HCT116 (cell line): ENCODE results near the gene MAVS.

Experiments
- CTCF ChIP-seq, 3 experiments: fragments of 200-600 bp in 1 of 3; sonication (generic) in 1 of 3; IDR thresholded peaks in 2 of 3; conservative IDR thresholded peaks in 1 of 3; 2 replicates each; pipeline ENCODE4 v1.5.1; 2012 to 2017; ENCODE audit warnings: low read depth in 2 of 3, low read length in 2 of 3, antibody characterized with exemption in 1 of 3, borderline replicate concordance in 1 of 3, control low read depth in 1 of 3, mild to moderate bottlenecking in 1 of 3, mixed read lengths in 1 of 3, mixed run types in 1 of 3, moderate library complexity in 1 of 3; ENCODE audit not compliant: insufficient read depth in 1 of 3
- EZH2 ChIP-seq: fragments of 200-600 bp; sonication (generic); IDR thresholded peaks from 2 replicates; pipeline ENCODE4 v1.6.1; 2017; ENCODE audit warnings: antibody characterized with exemption, mixed run types
- EZH2phosphoT487 ChIP-seq: fragments of 200-600 bp; IDR thresholded peaks from 2 replicates; pipeline ENCODE4 v1.6.1; 2018; ENCODE audit warnings: antibody characterized with exemption, borderline replicate concordance
- JUND ChIP-seq: IDR thresholded peaks from 2 replicates; pipeline ENCODE4 v1.6.1; 2012
- MAX ChIP-seq: IDR thresholded peaks from 2 replicates; pipeline ENCODE4 v1.6.1; 2012
- POLR2A ChIP-seq: IDR thresholded peaks from 2 replicates; pipeline ENCODE4 v1.7.0; 2011; ENCODE audit warnings: borderline replicate concordance; ENCODE audit not compliant: insufficient read depth, insufficient read length; ENCODE audit errors: extremely low read depth
- POLR2AphosphoS5 ChIP-seq: IDR thresholded peaks from 2 replicates; pipeline ENCODE4 v1.6.1; 2011; ENCODE audit warnings: mild to moderate bottlenecking, low read depth, low read length, moderate library complexity
- RAD21 ChIP-seq: IDR thresholded peaks from 2 replicates; pipeline ENCODE4 v1.6.1; 2012; ENCODE audit warnings: low read depth, mild to moderate bottlenecking
- SRF ChIP-seq: IDR thresholded peaks from 2 replicates; pipeline ENCODE4 v1.6.1; 2012; ENCODE audit warnings: low read depth
- ZFX ChIP-seq: fragments of 450-650 bp; IDR thresholded peaks from 2 replicates; pipeline ENCODE4 v1.6.1; 2017

- TF ChIP-seq CTCF (IDR thresholded peaks at IDR 0.05 in 2 of 3, conservative IDR thresholded peaks at IDR 0.05 in 1 of 3; ENCODE audit: borderline replicate concordance in 1 of 3, insufficient read depth in 1 of 3, low read depth in 2 of 3, low read length in 2 of 3): no peak
- TF ChIP-seq SRF: no peak
- no peak for TF ChIP-seq ZFX
- TF ChIP-seq POLR2A: no peak
- no peak for TF ChIP-seq MAX
- no peak for TF ChIP-seq EZH2phosphoT487
- TF ChIP-seq EZH2: no peak
- 0 out of 2 replicates have a peak, but pooled peaks have one; percentile 6 for TF ChIP-seq POLR2AphosphoS5
- no peak for TF ChIP-seq JUND
- TF ChIP-seq RAD21: no peak
Observed at GRCh38 chr20:3865887-3866407, 19.3 kb downstream of the MAVS start.
